Measurements from ENCODE around the gene DGCR2.

- TF ChIP-seq CTCF (IDR thresholded peaks at IDR 0.05) (no peak), POLR2A (IDR thresholded peaks at IDR 0.05) (no peak)
Measured at GRCh38 chr22:19065298-19065859, 56.8 kb downstream of the DGCR2 start.

All from esophagus squamous epithelium (tissue), 4 donors.